HCT116 (cell line): ENCODE measurements around the gene GRIK2. TPM values are rescaled to one million over a fixed set of nuclear protein-coding genes. Genes with fewer than 3 reads are reported as not detected.

Experiments
- ATAC-seq: fragments of 200-7000 bp; cut with Tn5 transposase; 2 replicates; pipeline ENCODE4 v1.9.1; 2020; ENCODE audit warnings: mild to moderate bottlenecking, moderate library complexity
- BruUV-seq: library from RNA; stranded (reverse); fragments of 400-500 nt; replicated peaks from 2 replicates; lab custom pipeline; 2021; lab: Mats Ljungman, UMichigan
- CTCF ChIA-PET: fragments of 300-600 bp; sonication (Branson Sonifier 250); formaldehyde crosslinking; loops from one replicate; lab custom pipeline; 2021; ENCODE audit warnings: antibody characterized with exemption; lab: Charles Lee
- POLR2A ChIA-PET: fragments of 300-600, 350-600 bp; sonication (Branson Sonifier 250); formaldehyde crosslinking; loops from one replicate; lab custom pipeline; 2021; ENCODE audit warnings: antibody characterized with exemption; lab: Charles Lee
- RAD21 ChIA-PET, 2 experiments: fragments of 300-600 bp; sonication (Branson Sonifier 250); formaldehyde crosslinking; loops; one replicate each; lab custom pipeline; 2023; ENCODE audit warnings: low total read pairs in 2 of 2; ENCODE audit not compliant: uncharacterized antibody in 2 of 2, unreplicated experiment in 2 of 2, low non-redundant PET in 1 of 2; lab: Charles Lee
- DNase-seq: peaks from one replicate; pipeline ENCODE4 v3.0.0-alpha.2; 2010; ENCODE audit warnings: low read depth, low spot score
- H2AFZ ChIP-seq: fragments of 200-600 bp; shearing (Covaris generic), sonication (generic); 2 replicates; pipeline ENCODE4 v1.6.1; 2017; ENCODE audit warnings: low read depth, mixed run types, mixed read lengths, antibody characterized with exemption, low read length; ENCODE audit not compliant: poor library complexity, severe bottlenecking
- H3K27ac ChIP-seq: 2 replicates; pipeline ENCODE4 v1.5.1; 2012; ENCODE audit warnings: low read depth, low read length
- H3K27me3 ChIP-seq: fragments of 200-600 bp; sonication (generic); 2 replicates; pipeline ENCODE4 v1.6.1; 2016; ENCODE audit warnings: mixed run types, low read length, mixed read lengths; ENCODE audit not compliant: insufficient read depth
- H3K36me3 ChIP-seq, 2 experiments: fragments of 200-500 bp in 1 of 2; fragments of 200-600 bp in 1 of 2; sonication (Bioruptor generic) in 1 of 2; sonication (generic) in 1 of 2; 2 replicates each; pipeline versions ENCODE4 v1.5.1 to v1.6.1; 2014 to 2016; ENCODE audit warnings: low read length in 2 of 2, inconsistent platforms in 1 of 2, mixed read lengths in 1 of 2, mixed run types in 1 of 2; ENCODE audit not compliant: insufficient read depth in 2 of 2, control insufficient read depth in 1 of 2
- H3K4me1 ChIP-seq, 2 experiments: fragments of 200-600 bp in 1 of 2; sonication (generic) in 1 of 2; 2 replicates each; pipeline versions ENCODE4 v1.5.1 to v1.6.1; 2012 to 2017; ENCODE audit warnings: low read length in 2 of 2, inconsistent platforms in 1 of 2, mild to moderate bottlenecking in 1 of 2, mixed read lengths in 1 of 2, mixed run types in 1 of 2, moderate library complexity in 1 of 2; ENCODE audit not compliant: insufficient read depth in 2 of 2, control insufficient read depth in 1 of 2
- H3K4me2 ChIP-seq: fragments of 200-600 bp; sonication (generic); 2 replicates; pipeline ENCODE4 v1.6.1; 2017; ENCODE audit warnings: mixed run types, low read length, mixed read lengths
- H3K4me3 ChIP-seq, 2 experiments: fragments of 200-600 bp in 1 of 2; sonication (generic) in 1 of 2; replicated peaks in 1 of 2; 2 replicates each; pipeline ENCODE4 v1.5.1; 2011 to 2016; ENCODE audit warnings: low read length in 2 of 2, control low read depth in 1 of 2, low read depth in 1 of 2, mild to moderate bottlenecking in 1 of 2, mixed read lengths in 1 of 2, mixed run types in 1 of 2
- H3K79me2 ChIP-seq: fragments of 200-600 bp; sonication (generic); 2 replicates; pipeline ENCODE4 v1.6.1; 2017; ENCODE audit warnings: mild to moderate bottlenecking, mixed run types, low read length, moderate library complexity, mixed read lengths; ENCODE audit not compliant: insufficient read depth
- H3K9ac ChIP-seq: fragments of 200-600 bp; sonication (generic); 2 replicates; pipeline ENCODE4 v1.6.1; 2016; ENCODE audit warnings: low read length, mixed read lengths
- H3K9me2 ChIP-seq: fragments of 200-600 bp; sonication (generic), shearing (Covaris generic); 2 replicates; pipeline ENCODE4 v1.6.1; 2017; ENCODE audit warnings: mixed run types, mild to moderate bottlenecking, moderate library complexity; ENCODE audit not compliant: insufficient read depth
- H3K9me3 ChIP-seq, 2 experiments: fragments of 200-500 bp in 1 of 2; fragments of 200-600 bp in 1 of 2; sonication (Bioruptor generic) in 1 of 2; sonication (generic) in 1 of 2; 2 replicates each; pipeline ENCODE4 v1.6.1; 2014 to 2017; ENCODE audit warnings: low read length in 2 of 2, mixed read lengths in 2 of 2, inconsistent platforms in 1 of 2, low read depth in 1 of 2, mild to moderate bottlenecking in 1 of 2, mixed run types in 1 of 2, moderate library complexity in 1 of 2; ENCODE audit not compliant: control insufficient read depth in 1 of 2, insufficient read depth in 1 of 2
- H4K20me1 ChIP-seq: fragments of 200-600 bp; sonication (generic), shearing (Covaris generic); 2 replicates; pipeline ENCODE4 v1.6.1; 2017; ENCODE audit warnings: mixed run types, mild to moderate bottlenecking, moderate library complexity; ENCODE audit not compliant: insufficient read depth
- EZH2 ChIP-seq: fragments of 200-600 bp; sonication (generic); IDR thresholded peaks from 2 replicates; pipeline ENCODE4 v1.6.1; 2017; ENCODE audit warnings: antibody characterized with exemption, mixed run types
- POLR2AphosphoS5 ChIP-seq: IDR thresholded peaks from 2 replicates; pipeline ENCODE4 v1.6.1; 2011; ENCODE audit warnings: mild to moderate bottlenecking, low read depth, low read length, moderate library complexity
- ZFX ChIP-seq: fragments of 450-650 bp; IDR thresholded peaks from 2 replicates; pipeline ENCODE4 v1.6.1; 2017
- intact Hi-C: fragments of 100-400 bp; cut with micrococcal nuclease; formaldehyde crosslinking; loops from 2 replicates; pipeline ENCODE4 v1.10.0; 2022
- total RNA-seq: library from RNA; stranded (reverse); gene quantifications from one replicate; pipeline ENCODE4 v1.2.1, GENCODE V29; 2021; ENCODE audit not compliant: unreplicated experiment
- TF ChIP-seq, protein P1 (sequence below): IDR thresholded peaks from 2 replicates; pipeline ENCODE4 v1.6.1; 2012

Gene GRIK2
- total RNA-seq, 1 experiment from 2014 or later = 0.64 TPM

DNA sequence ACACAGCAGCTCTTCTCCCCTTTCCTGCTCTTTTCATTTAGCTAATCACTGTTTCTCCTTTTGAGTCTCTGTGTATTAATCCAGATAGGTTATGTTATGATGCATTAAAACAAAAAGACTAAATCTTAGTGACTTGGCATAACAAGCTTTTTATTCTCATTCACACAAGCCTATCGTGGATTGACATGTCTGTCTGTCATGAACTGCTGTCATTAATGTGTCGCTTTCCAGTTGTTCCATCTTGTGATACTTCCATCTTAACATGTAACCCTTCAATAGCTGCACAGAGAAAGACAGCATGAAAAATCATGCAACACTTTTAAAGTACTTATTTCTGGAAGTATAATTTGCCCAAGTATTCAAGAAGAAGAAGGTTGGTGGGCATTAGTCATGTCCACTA is 128.7 kb downstream of the GRIK2 start:
- H3K4me2 ChIP-seq = no peak overlapping the region
- no peak overlapping the region for H2AFZ ChIP-seq
- H3K9ac ChIP-seq = no peak overlapping the region
- no TSS peak for BruUV-seq
- no peaks in the 10 kb centered on the region for H3K27me3 ChIP-seq
- H3K36me3 ChIP-seq = no peaks in the 10 kb centered on the region
- POLR2A ChIA-PET = no interaction called here
- H3K4me3 ChIP-seq = no peak overlapping the region
- H3K27ac ChIP-seq = no peak overlapping the region
- CTCF ChIA-PET = no interaction called here
- intact Hi-C loops = no loop called here
- no peaks in the 10 kb centered on the region for H3K9me2 ChIP-seq
- no peak for TF ChIP-seq EZH2
- TF ChIP-seq, protein P1, sequence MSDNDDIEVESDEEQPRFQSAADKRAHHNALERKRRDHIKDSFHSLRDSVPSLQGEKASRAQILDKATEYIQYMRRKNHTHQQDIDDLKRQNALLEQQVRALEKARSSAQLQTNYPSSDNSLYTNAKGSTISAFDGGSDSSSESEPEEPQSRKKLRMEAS = no peak
- TF ChIP-seq ZFX = no peak
- no peak for TF ChIP-seq POLR2AphosphoS5
- TF ChIP-seq, all 23 proteins: peak for 0
- Histone ChIP-seq H3K9me3 (no peaks in the 10 kb centered on the region), H3K79me2 (no peaks in the 10 kb centered on the region), H4K20me1 (no peaks in the 10 kb centered on the region), H3K4me1 (no peaks in the 10 kb centered on the region)
- DNase-seq (no peak), ATAC-seq (no peak)
- RAD21 ChIA-PET = no interaction called here

DNA sequence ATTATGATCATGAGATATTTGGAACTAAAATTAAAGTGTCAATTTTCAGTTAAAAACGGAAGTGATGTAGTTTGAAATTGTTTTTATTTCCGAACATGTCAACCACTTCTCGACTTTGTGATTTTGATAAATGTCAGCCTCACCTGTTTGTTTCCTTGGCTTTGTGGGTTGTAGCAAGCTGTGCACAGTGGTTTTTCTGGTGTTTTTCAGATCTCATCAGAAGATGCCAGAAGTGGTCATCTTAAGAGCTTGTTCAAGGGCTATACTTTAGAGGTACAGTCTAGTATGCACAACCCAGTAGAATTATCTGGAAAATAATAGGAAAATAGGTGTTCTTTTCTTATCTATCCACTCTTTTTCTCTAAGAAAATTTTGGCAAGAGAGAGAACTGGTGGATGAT is 134.0 kb downstream of the GRIK2 start:
- TF ChIP-seq EZH2 = no peak
- CTCF ChIA-PET = no interaction called here

More for the DNA sequence above, 134.0 kb downstream of the GRIK2 start:
- intact Hi-C loops = no loop called here
- no peak for DNase-seq
- H3K9ac ChIP-seq = no peak overlapping the region
- H3K9me2 ChIP-seq = no peaks in the 10 kb centered on the region
- H3K4me1 ChIP-seq = no peaks in the 10 kb centered on the region
- H3K79me2 ChIP-seq = no peaks in the 10 kb centered on the region
- no peak overlapping the region for H3K4me3 ChIP-seq
- ChIA-PET POLR2A (no interaction called here), RAD21 (no interaction called here)
- no peak overlapping the region for H3K27ac ChIP-seq
- H3K4me2 ChIP-seq = no peak overlapping the region
- no peak overlapping the region for H2AFZ ChIP-seq
- H3K36me3 ChIP-seq = no peaks in the 10 kb centered on the region
- H4K20me1 ChIP-seq = no peaks in the 10 kb centered on the region
- ATAC-seq = no peak
- no peaks in the 10 kb centered on the region for H3K27me3 ChIP-seq
- H3K9me3 ChIP-seq = no peaks in the 10 kb centered on the region
- no TSS peak for BruUV-seq
